HEK293 (cell line): Measurements from ENCODE around the gene MOB3C.

Experiments
- CTCF ChIP-seq: fragments of 450-650 bp; formaldehyde crosslinking; IDR thresholded peaks from 2 replicates; pipeline ENCODE4 v1.5.1; 2016; ENCODE audit warnings: missing biosample characterization, missing genetic modification characterization
- MEIS1 ChIP-seq: sonication (generic); formaldehyde crosslinking; IDR thresholded peaks from 2 replicates; pipeline ENCODE4 v1.8.1; 2022; ENCODE audit warnings: missing genetic modification reagents, mild to moderate bottlenecking, borderline replicate concordance
- REST ChIP-seq: fragments of 450-650 bp; formaldehyde crosslinking; IDR thresholded peaks from 2 replicates; pipeline ENCODE4 v1.5.1; 2016; ENCODE audit warnings: missing biosample characterization, missing genetic modification characterization
- ZBTB44 ChIP-seq: fragments of 450-650 bp; IDR thresholded peaks from 2 replicates; pipeline ENCODE4 v1.5.1; 2018; ENCODE audit warnings: missing biosample characterization, mild to moderate bottlenecking, missing genetic modification characterization
- ZBTB7A ChIP-seq: fragments of 450-650 bp; formaldehyde crosslinking; IDR thresholded peaks from 2 replicates; pipeline ENCODE4 v1.5.1; 2016; ENCODE audit warnings: low read depth, missing biosample characterization, missing genetic modification characterization
- ZFP3 ChIP-seq: fragments of 450-650 bp; formaldehyde crosslinking; IDR thresholded peaks from 2 replicates; pipeline ENCODE4 v1.5.1; 2016; ENCODE audit warnings: low read depth, missing biosample characterization, missing genetic modification characterization
- ZNF133 ChIP-seq: fragments of 450-650 bp; formaldehyde crosslinking; IDR thresholded peaks from 2 replicates; pipeline ENCODE4 v1.5.1; 2016; ENCODE audit warnings: missing biosample characterization, missing genetic modification characterization
- ZNF146 ChIP-seq: fragments of 450-650 bp; formaldehyde crosslinking; IDR thresholded peaks from 2 replicates; pipeline ENCODE4 v1.5.1; 2016; ENCODE audit warnings: missing biosample characterization, missing genetic modification characterization
- ZNF629 ChIP-seq: fragments of 450-650 bp; formaldehyde crosslinking; IDR thresholded peaks from 2 replicates; pipeline ENCODE4 v1.5.1; 2017; ENCODE audit warnings: missing biosample characterization, missing genetic modification characterization

GRCh38 chr1:46607345-46608130, 9.1 kb downstream of the MOB3C start:
- TF ChIP-seq ZBTB44 (no peak), ZFP3 (no peak), CTCF (no peak), REST (tag by site-specific recombination) (no peak), ZBTB7A (tag by site-specific recombination) (no peak), ZNF629 (no peak), ZNF133 (tag by site-specific recombination) (no peak), ZNF146 (tag by site-specific recombination) (no peak), MEIS1 (no peak)
